NCI-H774 (cell line): ENCODE data around the gene C2orf72.

Experiments
- DNase-seq: peaks from one replicate; lab custom pipeline; 2025; lab: John Stamatoyannopoulos, UW

C2orf72 gene

DNA sequence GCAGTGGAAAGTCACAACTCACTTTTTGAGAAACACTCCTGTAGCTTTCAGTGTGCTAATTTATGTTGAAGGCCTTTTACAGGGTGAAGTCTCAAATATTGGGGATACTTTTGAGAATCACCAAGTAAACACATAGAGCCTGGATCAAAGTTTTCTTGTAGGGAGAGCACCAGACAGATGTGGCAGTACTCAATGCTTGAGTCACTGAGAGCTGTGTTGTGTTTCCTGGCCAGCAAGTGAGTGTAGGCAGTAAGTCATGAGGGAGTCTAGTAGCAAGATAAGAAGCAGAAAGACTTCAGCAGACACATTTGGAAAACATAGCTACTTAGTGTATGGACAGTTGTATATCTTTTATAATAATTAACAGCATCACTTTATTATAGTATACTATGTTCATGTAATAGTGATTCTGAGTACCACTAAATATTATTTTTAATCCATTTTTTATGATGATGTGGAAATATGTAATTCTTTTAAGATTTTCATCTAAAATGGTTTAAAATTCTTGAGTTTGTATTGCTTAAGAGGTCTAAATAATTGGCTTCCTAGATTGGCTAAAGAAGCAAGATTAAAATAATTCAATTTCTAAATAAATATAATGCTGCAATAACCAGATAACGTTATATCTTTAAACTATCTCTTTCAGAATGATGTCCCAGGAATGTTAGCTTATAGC lies 32.2 kb downstream of the C2orf72 start:
- DNase-seq = no peak

- DNase-seq = no peak
Observed at GRCh38 chr2:231084565-231084964, 47.2 kb downstream of the C2orf72 start.

- no peak for DNase-seq
Observed at GRCh38 chr2:231088754-231089153, 51.4 kb downstream of the C2orf72 start.

- no peak for DNase-seq
Observed at GRCh38 chr2:231093933-231094332, 56.6 kb downstream of the C2orf72 start.

- DNase-seq = no peak
Observed at GRCh38 chr2:231094736-231095346, 57.5 kb downstream of the C2orf72 start.
